Psoas muscle (tissue), 8 donors: ENCODE results near the gene JAKMIP1. TPM values are rescaled to one million over a fixed set of nuclear protein-coding genes. Genes with fewer than 3 reads are reported as not detected.
A peak's percentile ranks its signal among the peaks of the same experiment; 100 is the strongest.

Source experiments
- ATAC-seq, 4 donors: fragments of 200-7000 bp; cut with Tn5 transposase; one replicate each; pipeline ENCODE4 v1.9.1; 2020; ENCODE audit warnings: moderate library complexity in 3 of 4, mild to moderate bottlenecking in 2 of 4
- DNase-seq, 2 donors: peaks; one replicate each; pipeline ENCODE4 v3.0.0-alpha.2; 2020
- H3K27ac ChIP-seq: fragments of 200-600 bp; one replicate; pipeline ENCODE4 v1.8.0; 2022
- H3K27me3 ChIP-seq, 3 donors: fragments of 200-600 bp in 1 of 3; one replicate each; pipeline versions ENCODE4 v1.6.1 to v1.8.0; 2013 to 2022; ENCODE audit warnings: low read length in 2 of 3, mild to moderate bottlenecking in 2 of 3, moderate library complexity in 1 of 3; ENCODE audit not compliant: insufficient read depth in 3 of 3
- H3K36me3 ChIP-seq, 2 donors: fragments of 200-600 bp in 1 of 2; one replicate each; pipeline versions ENCODE4 v1.6.1 to v1.8.0; 2013 to 2022; ENCODE audit warnings: low read depth in 1 of 2, mild to moderate bottlenecking in 1 of 2, moderate library complexity in 1 of 2; ENCODE audit not compliant: insufficient read depth in 1 of 2
- H3K4me1 ChIP-seq: fragments of 200-600 bp; one replicate; pipeline ENCODE4 v1.8.0; 2022
- H3K4me3 ChIP-seq: fragments of 200-600 bp; one replicate; pipeline ENCODE4 v1.8.0; 2022; ENCODE audit warnings: mild to moderate bottlenecking
- H3K9me3 ChIP-seq: fragments of 200-600 bp; one replicate; pipeline ENCODE4 v1.8.0; 2022
- CTCF ChIP-seq: fragments of 200-600 bp; IDR thresholded peaks from one replicate; pipeline ENCODE4 v1.8.0; 2022; ENCODE audit warnings: antibody characterized with exemption
- WGBS, 3 donors: extraction: QIAGEN DNeasy Blood & Tissue Kit; methylation state at CpG; one replicate each; pipeline versions ENCODE4 v1.1.6 to v1.1.7; 2013; 5-methylcytosine and 5-hydroxymethylcytosine counted together
- intact Hi-C, 2 donors: fragments of 100-400 bp; cut with DNase I; formaldehyde crosslinking; loops; one replicate each; pipeline versions ENCODE4 v1.11.0 to v1.14.2; 2022
- polyA plus RNA-seq, 3 donors: library from polyadenylated mRNA; stranded (reverse); fragments of 200-250 nt; gene quantifications; one replicate each; pipeline ENCODE4 v1.2.3, GENCODE V29; 2013
- total RNA-seq, 4 donors: library from RNA; stranded (reverse); fragmentation: NEBNext Ultra II Directional in 2 of 4; extraction: Animal tissue kit (Norgen Biotek cat#: 25700) in 2 of 4; gene quantifications; one replicate each; pipeline versions ENCODE4 v1.2.1 to v1.2.4, GENCODE V29; 2021 to 2023
- donor health status: healthy with polysubstance abuse.
- donor health status: DM: no; HTN: no; CAD: no; lungs with moderate emphysema.
- donor health status: Bipolar disorder and iron deficiency.
- donor health status: healthy.
- donor health status: DM: yes; HTN: yes; CAD: no.
- donor health status: DM: no; HTN: no; CAD: no.
- donor health status: DM: no; HTN: no; CAD: no.
- donor health status: DM: yes; HTN: yes; CAD: no.

Gene JAKMIP1
- total and polyA plus RNA-seq, 7 donors: 0.04 TPM; not detected in 6

GRCh38 chr4:6242271-6243029 is 42.1 kb upstream of the JAKMIP1 start:
- intact Hi-C loops: no loop called here
- ATAC-seq (no peak), DNase-seq (peak in 1 of 2 donors; percentile 21)
- TF ChIP-seq CTCF: no peak
- no peak overlapping the region for H3K27ac ChIP-seq
- H3K9me3 ChIP-seq: no peaks in the 10 kb centered on the region
- no peaks in the 10 kb centered on the region for H3K36me3 ChIP-seq
- 78 to 85% (median 79%) methylated on average over 12 of the region's 12 CpGs for WGBS, 3 donors
- peaks cover 0 to 61% (median 15%) of the 10 kb centered on the region in 3 donors for H3K27me3 ChIP-seq
- H3K4me3 ChIP-seq: no peak overlapping the region
- H3K4me1 ChIP-seq: no peaks in the 10 kb centered on the region

- Histone ChIP-seq H3K36me3 (no peaks in the 10 kb centered on the region), H3K4me3 (no peak overlapping the region), H3K27me3 (peaks cover 0 to 50% (median 15%) of the 10 kb centered on the region in 3 donors), H3K9me3 (no peaks in the 10 kb centered on the region), H3K4me1 (no peaks in the 10 kb centered on the region), H3K27ac (no peak overlapping the region)
- DNase-seq (peak in 1 of 2 donors; percentile 14), ATAC-seq (no peak)
- intact Hi-C loops: no loop called here
- TF ChIP-seq CTCF: no peak
- 79 to 82% (median 80%) methylated on average over 16 of the region's 16 CpGs for WGBS, 3 donors
Observed at GRCh38 chr4:6241062-6241845, 40.9 kb upstream of the JAKMIP1 start.

- TF ChIP-seq CTCF: no peak
- intact Hi-C loops: no loop called here
- no peak for ATAC-seq
Observed at GRCh38 chr4:6239968-6240367, 39.6 kb upstream of the JAKMIP1 start.

GRCh38 chr4:6239486-6239885 is 39.1 kb upstream of the JAKMIP1 start:
- no peak for ATAC-seq
- intact Hi-C loops: no loop called here
- WGBS, 3 donors: 72 to 75% (median 75%) methylated on average over 8 of the region's 8 CpGs

More at GRCh38 chr4:6239968-6240367, 39.6 kb upstream of the JAKMIP1 start:
- Histone ChIP-seq H3K27me3 (peaks cover 0 to 45% (median 5%) of the 10 kb centered on the region in 3 donors), H3K9me3 (no peaks in the 10 kb centered on the region), H3K27ac (no peak overlapping the region), H3K4me1 (no peaks in the 10 kb centered on the region), H3K36me3 (no peaks in the 10 kb centered on the region), H3K4me3 (no peak overlapping the region)
- peak in 1 of 2 donors; percentile 23 for DNase-seq
- 77 to 78% (median 78%) methylated on average over 11 of the region's 11 CpGs for WGBS, 3 donors

More at GRCh38 chr4:6239486-6239885, 39.1 kb upstream of the JAKMIP1 start:
- peak in 1 of 2 donors; percentile 39 for DNase-seq
- Histone ChIP-seq H3K4me3 (no peak overlapping the region), H3K27ac (no peak overlapping the region), H3K9me3 (no peaks in the 10 kb centered on the region), H3K4me1 (no peaks in the 10 kb centered on the region), H3K27me3 (peaks cover 0 to 42% (median 4%) of the 10 kb centered on the region in 3 donors), H3K36me3 (no peaks in the 10 kb centered on the region)
- TF ChIP-seq CTCF: no peak
